ENCODE data around the gene IL1RAPL2.
"Not testable (repeated sequence)": the region's sequence is repeated elsewhere in the genome, so short reads cannot be mapped to it uniquely, and the experiment has no call there.

IL1RAPL2 gene

GRCh38 chrX:105645667-105646357 is 1079.8 kb downstream of the IL1RAPL2 start:
- DNase-seq: no peak

- DNase-seq: no peak
Observed at GRCh38 chrX:105646592-105647372, 1080.8 kb downstream of the IL1RAPL2 start.

- DNase-seq: no peak
Observed at GRCh38 chrX:105647749-105648148, 1081.8 kb downstream of the IL1RAPL2 start.

- no peak for DNase-seq
Observed at GRCh38 chrX:105648732-105649131, 1082.7 kb downstream of the IL1RAPL2 start.

- DNase-seq: no peak
Observed at GRCh38 chrX:105650577-105650976, 1084.6 kb downstream of the IL1RAPL2 start.

- no peak for DNase-seq
Observed at GRCh38 chrX:105650986-105651385, 1085.0 kb downstream of the IL1RAPL2 start.

GRCh38 chrX:105653891-105654290 is 1087.9 kb downstream of the IL1RAPL2 start:
- no peak for DNase-seq

GRCh38 chrX:105658136-105658535 is 1092.1 kb downstream of the IL1RAPL2 start:
- DNase-seq: no peak

GRCh38 chrX:105662248-105662647 is 1096.2 kb downstream of the IL1RAPL2 start:
- DNase-seq: no peak

- DNase-seq: no peak
Observed at GRCh38 chrX:105664243-105664642, 1098.2 kb downstream of the IL1RAPL2 start.

GRCh38 chrX:105684288-105684687 is 1118.3 kb downstream of the IL1RAPL2 start:
- not testable (repeated sequence) for DNase-seq

GRCh38 chrX:105694839-105695238 is 1128.8 kb downstream of the IL1RAPL2 start:
- DNase-seq: no peak

GRCh38 chrX:105695451-105695850 is 1129.5 kb downstream of the IL1RAPL2 start:
- no peak for DNase-seq

GRCh38 chrX:105696870-105697269 is 1130.9 kb downstream of the IL1RAPL2 start:
- no peak for DNase-seq

- no peak for DNase-seq
Observed at GRCh38 chrX:105697984-105698781, 1132.2 kb downstream of the IL1RAPL2 start.

- DNase-seq: no peak
Observed at GRCh38 chrX:105700331-105700730, 1134.3 kb downstream of the IL1RAPL2 start.

GRCh38 chrX:105701310-105702052 is 1135.5 kb downstream of the IL1RAPL2 start:
- DNase-seq: no peak

GRCh38 chrX:105703876-105704275 is 1137.9 kb downstream of the IL1RAPL2 start:
- DNase-seq: no peak

- no peak for DNase-seq
Observed at GRCh38 chrX:105706041-105706440, 1140.0 kb downstream of the IL1RAPL2 start.

- no peak for DNase-seq
Observed at GRCh38 chrX:105711805-105712204, 1145.8 kb downstream of the IL1RAPL2 start.

- DNase-seq: no peak
Observed at GRCh38 chrX:105715746-105716145, 1149.7 kb downstream of the IL1RAPL2 start.

GRCh38 chrX:105723966-105724735 is 1158.2 kb downstream of the IL1RAPL2 start:
- no peak for DNase-seq
